GM18951 (cell line): Measurements from ENCODE around the gene GINS2.

Source experiments
- POLR2A ChIP-seq: IDR thresholded peaks from 4 replicates; pipeline ENCODE4 v1.6.1; 2011; ENCODE audit warnings: mild to moderate bottlenecking; ENCODE audit not compliant: insufficient read length, insufficient read depth; ENCODE audit errors: extremely low read depth
- in situ Hi-C: fragments of 300-500 bp; cut with MboI; formaldehyde crosslinking; loops from one replicate; pipeline ENCODE4 v1.12.0; 2022; ENCODE audit warnings: low sequenced_read_pairs, mixed read lengths, inconsistent platforms; ENCODE audit not compliant: unreplicated experiment

Gene GINS2

GRCh38 chr16:85646976-85647375 is 41.8 kb downstream of the GINS2 start:
- in situ Hi-C loops, result no loop called here
- no peak for TF ChIP-seq POLR2A

GRCh38 chr16:85646358-85646907 is 42.3 kb downstream of the GINS2 start:
- in situ Hi-C loops, result no loop called here
- no peak for TF ChIP-seq POLR2A

- no peak for TF ChIP-seq POLR2A
- in situ Hi-C loops, result no loop called here
Measured at GRCh38 chr16:85645021-85645589, 43.6 kb downstream of the GINS2 start.

- in situ Hi-C loops, result no loop called here
- TF ChIP-seq POLR2A, result no peak
Measured at GRCh38 chr16:85644093-85644712, 44.6 kb downstream of the GINS2 start.

- TF ChIP-seq POLR2A, result no peak
- in situ Hi-C loops, result no loop called here
Measured at GRCh38 chr16:85643631-85644030, 45.1 kb downstream of the GINS2 start.

DNA sequence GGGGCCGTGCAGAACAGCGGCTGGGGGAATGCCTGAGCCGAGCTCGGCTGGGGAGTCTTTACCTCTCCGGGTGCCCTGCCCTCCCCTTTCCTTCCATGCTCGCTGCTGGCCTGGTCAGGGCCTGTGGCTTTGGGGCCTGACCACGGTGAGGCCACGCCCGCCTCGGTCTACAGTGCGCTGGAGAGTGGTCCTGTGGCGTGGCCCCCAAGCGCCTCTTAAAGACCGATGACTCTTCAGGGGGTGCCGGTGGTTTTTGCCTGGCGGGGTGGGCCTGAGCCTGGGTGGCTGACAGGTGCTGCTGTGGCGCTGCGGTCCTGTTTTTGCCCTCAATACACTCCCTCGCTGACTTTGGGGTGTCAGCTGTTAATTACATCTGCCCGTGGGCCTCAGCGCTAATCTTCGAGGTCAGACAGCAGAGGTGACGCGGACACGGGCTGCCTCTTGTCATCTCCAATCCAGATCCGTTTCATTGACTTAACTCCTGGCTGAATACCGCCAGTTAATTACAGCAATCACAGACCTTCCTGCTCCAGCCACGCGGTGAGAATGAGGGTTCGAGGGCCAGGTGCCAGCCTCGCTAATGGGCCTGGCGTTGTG is 45.9 kb downstream of the GINS2 start:
- in situ Hi-C loops, result no loop called here
- no peak for TF ChIP-seq POLR2A

DNA sequence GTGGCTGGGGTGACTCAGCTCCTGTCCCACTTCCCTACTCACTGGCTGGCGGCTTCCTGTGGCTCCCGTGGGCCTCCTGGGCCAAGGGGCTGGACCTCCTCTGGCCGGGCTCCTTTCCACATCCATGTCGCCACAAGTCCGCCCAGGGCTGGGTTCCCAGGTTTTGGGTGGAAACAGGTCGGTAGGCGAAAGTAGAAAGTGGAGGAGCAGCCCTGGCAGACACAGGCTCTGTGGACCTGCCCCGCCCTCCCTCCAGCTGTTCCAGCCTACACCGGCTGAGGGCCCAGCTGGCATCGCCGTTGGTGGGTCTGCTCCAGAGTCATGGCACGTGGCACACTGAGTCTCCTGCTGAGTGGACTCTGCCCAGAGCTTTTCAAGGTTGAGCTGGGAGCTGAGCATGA is 47.0 kb downstream of the GINS2 start:
- no peak for TF ChIP-seq POLR2A
- in situ Hi-C loops, result no loop called here

DNA sequence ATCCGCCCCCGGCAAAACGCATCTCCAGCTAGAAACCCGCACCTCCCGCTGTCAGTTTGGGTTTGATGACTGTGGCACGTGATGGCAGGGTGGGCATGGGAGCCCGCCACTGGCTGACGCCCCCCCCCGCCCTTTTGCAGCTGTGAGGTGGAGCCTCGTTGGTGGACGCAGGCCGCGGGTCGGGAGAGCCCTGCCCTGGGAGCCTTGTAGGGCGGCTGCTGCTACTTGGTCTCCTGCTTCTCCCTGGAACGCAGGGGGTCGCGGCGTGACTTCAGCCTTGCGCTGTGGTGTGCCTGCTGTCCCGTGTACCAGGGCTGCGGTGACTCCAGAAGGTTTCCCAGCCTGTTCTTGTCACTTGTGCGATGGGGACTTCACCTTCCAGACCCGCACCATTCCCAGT is 47.4 kb downstream of the GINS2 start:
- in situ Hi-C loops, result no loop called here
- TF ChIP-seq POLR2A, result no peak

GRCh38 chr16:85640585-85640984 is 48.2 kb downstream of the GINS2 start:
- in situ Hi-C loops, result no loop called here
- no peak for TF ChIP-seq POLR2A

- in situ Hi-C loops, result no loop called here
- TF ChIP-seq POLR2A, result no peak
Measured at GRCh38 chr16:85640254-85640558, 48.5 kb downstream of the GINS2 start.

DNA sequence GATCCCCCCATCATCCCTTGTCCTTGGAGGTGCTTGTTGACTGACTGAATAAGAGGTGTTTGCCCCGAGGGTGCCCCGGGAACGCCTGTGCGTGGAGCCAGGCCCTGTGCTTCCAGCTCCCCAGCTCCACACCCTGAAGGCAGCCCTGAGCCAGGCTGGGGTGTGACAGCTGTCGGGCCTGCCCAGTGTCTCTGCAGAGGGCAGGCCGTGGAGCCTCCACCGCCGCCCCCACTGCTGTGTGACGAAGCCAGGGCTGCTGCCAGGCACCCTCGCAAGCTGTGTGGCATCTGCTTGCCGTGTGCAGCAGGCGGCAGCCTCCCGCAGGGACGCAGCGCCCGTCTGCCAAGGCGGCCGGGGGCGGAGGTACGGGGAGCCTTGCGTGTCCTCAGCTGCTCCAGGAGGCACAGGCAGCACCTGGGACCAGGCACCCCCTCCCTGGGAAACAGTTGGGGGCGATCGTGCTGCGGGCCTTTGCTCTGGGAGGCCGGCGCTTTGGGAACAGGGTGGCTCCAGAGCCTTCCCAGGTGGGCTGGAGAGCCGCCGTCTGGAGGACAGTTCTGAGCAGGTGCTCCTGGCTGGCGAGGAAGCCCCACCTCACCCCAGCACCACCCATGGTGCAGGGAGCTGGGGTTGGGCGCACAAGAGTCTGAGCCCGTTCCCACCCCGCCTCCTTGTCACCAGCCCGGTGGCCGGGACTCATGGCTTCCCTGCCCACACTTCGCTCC is 49.1 kb downstream of the GINS2 start:
- TF ChIP-seq POLR2A, result no peak
- in situ Hi-C loops, result no loop called here

GRCh38 chr16:85638695-85639409 is 49.9 kb downstream of the GINS2 start:
- in situ Hi-C loops, result no loop called here
- TF ChIP-seq POLR2A, result no peak

DNA sequence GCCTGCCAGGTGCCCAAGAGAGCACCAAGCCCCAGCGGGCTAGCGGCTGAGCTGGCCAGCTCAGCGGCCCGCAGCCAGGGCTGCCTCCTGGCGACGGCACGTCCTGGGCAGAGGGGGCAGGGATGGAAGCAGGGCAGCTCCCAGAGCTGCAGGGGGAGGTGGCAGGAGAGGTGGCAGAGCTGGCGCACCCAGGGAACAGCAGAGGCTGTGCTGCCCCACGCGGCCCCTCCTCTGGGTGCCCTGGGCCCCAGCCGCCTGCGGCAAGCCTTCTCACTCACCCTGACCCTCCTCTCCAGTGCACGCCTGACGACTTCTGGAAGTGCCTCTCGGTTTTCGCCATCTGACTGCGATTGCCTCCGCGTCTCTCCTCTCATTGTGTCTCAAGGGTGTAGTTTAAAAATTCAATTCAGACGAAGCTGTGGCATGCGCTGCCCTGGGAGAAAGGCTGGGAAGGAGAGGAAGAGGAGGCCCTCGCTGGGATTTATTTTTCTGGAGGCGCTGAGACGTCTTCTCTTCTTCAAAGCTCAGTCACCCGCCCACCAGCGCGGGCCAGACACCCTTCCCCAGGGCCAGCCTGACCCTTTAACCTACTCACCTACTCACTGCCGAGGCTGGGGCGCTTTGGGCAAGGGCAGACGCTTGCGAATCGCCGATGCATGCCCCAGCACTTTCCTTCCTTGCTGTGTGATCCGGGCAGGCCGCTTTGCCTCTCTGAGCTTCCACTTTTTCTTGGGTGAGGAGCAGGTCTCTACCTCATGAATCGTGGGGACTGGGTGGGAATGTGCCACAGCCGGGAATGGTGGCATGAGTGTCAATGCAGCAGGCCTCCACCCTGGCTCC is 50.7 kb downstream of the GINS2 start:
- in situ Hi-C loops, result no loop called here
- TF ChIP-seq POLR2A, result no peak
